H1 (cell line): ENCODE results near the gene RBM44. TPM values are rescaled to one million over a fixed set of nuclear protein-coding genes. Genes with fewer than 3 reads are reported as not detected.

Source experiments
- CTCF ChIA-PET: fragments of 300-600 bp; sonication (Branson Sonifier 250); formaldehyde crosslinking; loops from one replicate; lab custom pipeline; 2021; ENCODE audit not compliant: partially characterized antibody; lab: Charles Lee
- POLR2A ChIA-PET: fragments of 300-600 bp; sonication (Branson Sonifier 250); formaldehyde crosslinking; loops from one replicate; lab custom pipeline; 2021; ENCODE audit warnings: inconsistent platforms; ENCODE audit not compliant: partially characterized antibody; lab: Charles Lee
- DNase-seq, 2 experiments: peaks; one replicate each; pipeline versions ENCODE4 v3.0.0 to v3.0.0-alpha.2; 2010 to 2022; ENCODE audit warnings: low spot score in 2 of 2, low read depth in 1 of 2, mixed read lengths in 1 of 2
- FAIRE-seq: peaks from 2 replicates; lab custom pipeline; 2011; peaks lifted over from hg19 to GRCh38; lab: Jason Lieb, UNC
- H2AFZ ChIP-seq: 2 replicates; pipeline ENCODE4 v1.8.1; 2012; ENCODE audit warnings: low read length, inconsistent platforms
- H2AK5ac ChIP-seq: 2 replicates; pipeline ENCODE4 v1.6.1; 2013; ENCODE audit warnings: low read depth, low read length
- H2BK120ac ChIP-seq: replicated peaks from 2 replicates; pipeline ENCODE3; 2013; ENCODE audit warnings: low read depth, low read length, inconsistent platforms
- H2BK12ac ChIP-seq: 2 replicates; pipeline ENCODE4 v1.6.1; 2013; ENCODE audit warnings: low read depth, low read length
- H2BK15ac ChIP-seq: 2 replicates; pipeline ENCODE4 v1.6.1; 2013; ENCODE audit warnings: low read length
- H2BK20ac ChIP-seq: 2 replicates; pipeline ENCODE4 v1.6.1; 2013; ENCODE audit warnings: low read length
- H2BK5ac ChIP-seq: 2 replicates; pipeline ENCODE4 v1.6.1; 2013; ENCODE audit warnings: low read depth, low read length
- H3K14ac ChIP-seq: 2 replicates; pipeline ENCODE4 v1.6.1; 2013; ENCODE audit warnings: inconsistent platforms; ENCODE audit not compliant: insufficient read length
- H3K18ac ChIP-seq: 2 replicates; pipeline ENCODE4 v1.6.1; 2013; ENCODE audit warnings: low read length; ENCODE audit errors: extremely low read depth
- H3K23ac ChIP-seq: 2 replicates; pipeline ENCODE4 v1.6.1; 2013; ENCODE audit warnings: inconsistent platforms; ENCODE audit not compliant: insufficient read length
- H3K23me2 ChIP-seq: 2 replicates; pipeline ENCODE4 v1.6.1; 2013; ENCODE audit warnings: low read depth, low read length
- H3K27ac ChIP-seq: 2 replicates; pipeline ENCODE4 v1.6.1; 2011; ENCODE audit warnings: low read depth, low read length, inconsistent platforms
- H3K27me3 ChIP-seq, 4 experiments: replicated peaks in 1 of 4; 1 replicate in 1 of 4; 2 replicates in 3 of 4; pipeline versions ENCODE4 v1.6.1 to v1.8.1; 2011 to 2013; ENCODE audit warnings: low read length in 3 of 4, mild to moderate bottlenecking in 3 of 4, inconsistent platforms in 2 of 4, mixed read lengths in 2 of 4, moderate library complexity in 1 of 4; ENCODE audit not compliant: control insufficient read depth in 3 of 4, insufficient read depth in 3 of 4; ENCODE audit errors: extremely low read depth in 1 of 4
- H3K36me3 ChIP-seq, 4 experiments: 2 replicates each; pipeline versions ENCODE4 v1.6.1 to v1.8.1; 2011 to 2013; ENCODE audit warnings: mild to moderate bottlenecking in 4 of 4, low read length in 3 of 4, moderate library complexity in 2 of 4, control low read depth in 1 of 4, inconsistent platforms in 1 of 4; ENCODE audit not compliant: insufficient read depth in 4 of 4, control insufficient read depth in 2 of 4
- H3K4ac ChIP-seq: replicated peaks from 2 replicates; pipeline ENCODE3; 2013; ENCODE audit warnings: low read length, low read depth, mixed read lengths, inconsistent platforms; ENCODE audit not compliant: insufficient read length
- H3K4me1 ChIP-seq, 4 experiments: replicated peaks in 1 of 4; 1 replicate in 1 of 4; 2 replicates in 3 of 4; pipeline versions ENCODE4 v1.6.1 to v1.8.1; 2011 to 2013; ENCODE audit warnings: low read length in 3 of 4, inconsistent platforms in 2 of 4, mixed read lengths in 1 of 4; ENCODE audit not compliant: insufficient read depth in 4 of 4, control insufficient read depth in 3 of 4
- H3K4me2 ChIP-seq, 2 experiments: 2 replicates each; pipeline versions ENCODE4 v1.6.1 to v1.8.1; 2011 to 2013; ENCODE audit warnings: low read depth in 2 of 2, low read length in 2 of 2, control low read depth in 1 of 2, inconsistent platforms in 1 of 2, mild to moderate bottlenecking in 1 of 2; ENCODE audit not compliant: insufficient read depth in 1 of 2
- H3K4me3 ChIP-seq, 4 experiments: fragments of 200-600, 300-600 bp in 1 of 4; sonication (generic), shearing (Covaris generic), sonication (Bioruptor Twin) in 1 of 4; 2 replicates each; pipeline versions ENCODE4 v1.5.1 to v1.8.1; 2011 to 2016; ENCODE audit warnings: low read length in 4 of 4, low read depth in 3 of 4, control low read depth in 2 of 4, inconsistent platforms in 2 of 4, mild to moderate bottlenecking in 2 of 4, mixed read lengths in 1 of 4, moderate library complexity in 1 of 4; ENCODE audit not compliant: insufficient read depth in 2 of 4; ENCODE audit errors: extremely low read depth in 1 of 4
- H3K56ac ChIP-seq: replicated peaks from 2 replicates; pipeline ENCODE3; 2013; ENCODE audit warnings: low read depth, mild to moderate bottlenecking, mixed read lengths, low read length, inconsistent platforms; ENCODE audit not compliant: insufficient read length
- H3K79me1 ChIP-seq: 2 replicates; pipeline ENCODE4 v1.6.1; 2013; ENCODE audit warnings: low read depth, low read length, control low read depth
- H3K79me2 ChIP-seq, 2 experiments: 2 replicates each; pipeline versions ENCODE4 v1.6.1 to v1.8.1; 2012 to 2013; ENCODE audit warnings: low read length in 2 of 2, mild to moderate bottlenecking in 2 of 2, inconsistent platforms in 1 of 2; ENCODE audit not compliant: insufficient read depth in 2 of 2, control insufficient read depth in 1 of 2
- H3K9ac ChIP-seq, 4 experiments: replicated peaks in 1 of 4; 1 replicate in 1 of 4; 2 replicates in 3 of 4; pipeline versions ENCODE4 v1.6.1 to v1.8.1; 2011 to 2013; ENCODE audit warnings: low read depth in 3 of 4, low read length in 3 of 4, control low read depth in 2 of 4, mild to moderate bottlenecking in 2 of 4, moderate library complexity in 2 of 4, inconsistent platforms in 1 of 4; ENCODE audit errors: extremely low read depth in 1 of 4
- H3K9me3 ChIP-seq, 2 experiments: 2 replicates each; pipeline versions ENCODE4 v1.6.1 to v1.8.1; 2012 to 2013; ENCODE audit warnings: mild to moderate bottlenecking in 2 of 2, moderate library complexity in 2 of 2, control low read depth in 1 of 2, inconsistent platforms in 1 of 2, low read depth in 1 of 2, low read length in 1 of 2, mixed read lengths in 1 of 2; ENCODE audit not compliant: insufficient read depth in 2 of 2
- H4K20me1 ChIP-seq, 2 experiments: replicated peaks in 1 of 2; 2 replicates each; pipeline versions ENCODE3 to v1.8.1; 2011 to 2013; ENCODE audit warnings: inconsistent platforms in 2 of 2, low read length in 2 of 2, mild to moderate bottlenecking in 1 of 2; ENCODE audit not compliant: insufficient read depth in 2 of 2, control insufficient read depth in 1 of 2
- H4K5ac ChIP-seq: 2 replicates; pipeline ENCODE4 v1.6.1; 2013; ENCODE audit warnings: low read length, low read depth, mixed read lengths, inconsistent platforms; ENCODE audit not compliant: insufficient read length
- H4K8ac ChIP-seq: 2 replicates; pipeline ENCODE4 v1.8.0; 2013; ENCODE audit warnings: mild to moderate bottlenecking, moderate library complexity, low read length, inconsistent platforms; ENCODE audit not compliant: insufficient read depth; ENCODE audit errors: extremely low read depth
- H4K91ac ChIP-seq: replicated peaks from 2 replicates; pipeline ENCODE3; 2013; ENCODE audit warnings: low read length, mixed read lengths, inconsistent platforms; ENCODE audit not compliant: insufficient read length
- BRCA1 ChIP-seq: IDR thresholded peaks from 2 replicates; pipeline ENCODE4 v1.6.1; 2012; ENCODE audit warnings: low read depth, low read length, improper control_type of control experiment
- GTF2F1 ChIP-seq: IDR thresholded peaks from 2 replicates; pipeline ENCODE4 v1.6.1; 2012; ENCODE audit warnings: low read depth, low read length, improper control_type of control experiment, borderline replicate concordance
- JUN ChIP-seq: IDR thresholded peaks from 2 replicates; pipeline ENCODE4 v1.6.1; 2011; ENCODE audit warnings: low read depth, mild to moderate bottlenecking, improper control_type of control experiment, low read length
- JUND ChIP-seq: IDR thresholded peaks from 2 replicates; pipeline ENCODE4 v1.6.1; 2011; ENCODE audit warnings: mild to moderate bottlenecking, improper control_type of control experiment, low read length
- KDM1A ChIP-seq: fragments of 200-600, 300-600 bp; sonication (generic); IDR thresholded peaks from 2 replicates; pipeline ENCODE4 v1.7.1; 2016; ENCODE audit warnings: mild to moderate bottlenecking, low read length, borderline replicate concordance
- KDM5A ChIP-seq: fragments of 200-600 bp; IDR thresholded peaks from 2 replicates; pipeline ENCODE4 v1.7.1; 2012; ENCODE audit warnings: mild to moderate bottlenecking, low read length, inconsistent platforms, mixed read lengths
- NANOG ChIP-seq: IDR thresholded peaks from 2 replicates; pipeline ENCODE4 v1.6.1; 2011; ENCODE audit warnings: low read length, low read depth, mild to moderate bottlenecking, inconsistent platforms; ENCODE audit not compliant: insufficient read depth, poor library complexity, severe bottlenecking
- TBP ChIP-seq: IDR thresholded peaks from 2 replicates; pipeline ENCODE4 v1.6.1; 2011; ENCODE audit warnings: low read depth, low read length, improper control_type of control experiment
- TEAD4 ChIP-seq: IDR thresholded peaks from 2 replicates; pipeline ENCODE4 v1.6.1; 2012; ENCODE audit warnings: low read depth, low read length, inconsistent platforms, mixed read lengths
- WGBS, 2 experiments: shearing (Covaris generic) in 1 of 2; methylation state at CpG; one replicate each; pipeline versions ENCODE4 v1.1.6 to v1.1.7; 2013 to 2015; ENCODE audit warnings: low lambda C conversion rate in 2 of 2, mixed read lengths in 2 of 2, inconsistent platforms in 1 of 2, low coverage in 1 of 2, missing lambda C conversion rate in 1 of 2; ENCODE audit not compliant: insufficient replicate concordance in 2 of 2, insufficient coverage in 1 of 2, insufficient read length in 1 of 2; ENCODE audit errors: extremely low coverage in 1 of 2, missing lambda C conversion rate in 1 of 2; 5-methylcytosine and 5-hydroxymethylcytosine counted together
- polyA plus RNA-seq, 7 experiments: library from polyadenylated mRNA; depleted of rRNA in 3 of 7; stranded (reverse) in 5 of 7; unstranded in 2 of 7; fragments of >200 nt in 5 of 7; fragments of 200-250 nt in 2 of 7; gene quantifications; 1 replicate in 5 of 7; 2 replicates in 1 of 7; 4 replicates in 1 of 7; pipeline versions ENCODE4 v1.2.1 to v1.2.3, GENCODE V29; 2011 to 2013; ENCODE audit warnings: missing spikeins in 2 of 7, mixed read lengths in 2 of 7
- total RNA-seq: library from RNA; stranded (reverse); fragmentation: NEBNext Ultra II Directional; extraction: Animal tissue kit (Norgen Biotek cat#: 25700); gene quantifications from 2 replicates; pipeline ENCODE4 v1.2.1, GENCODE V29; 2021
- TF ChIP-seq, protein P1 (sequence below): IDR thresholded peaks from 2 replicates; pipeline ENCODE4 v1.6.1; 2012; ENCODE audit warnings: inconsistent platforms
- TF ChIP-seq, protein P2 (sequence below): IDR thresholded peaks from 2 replicates; pipeline ENCODE4 v1.6.1; 2011; ENCODE audit warnings: low read depth, mild to moderate bottlenecking, low read length; ENCODE audit not compliant: insufficient read depth

The RBM44 gene
- total and polyA plus RNA-seq, 2 of the 8 experiments (the other 6 are each of a cell fraction or from before 2014, with no cell fraction given) = 0.12 to 0.43 TPM

DNA sequence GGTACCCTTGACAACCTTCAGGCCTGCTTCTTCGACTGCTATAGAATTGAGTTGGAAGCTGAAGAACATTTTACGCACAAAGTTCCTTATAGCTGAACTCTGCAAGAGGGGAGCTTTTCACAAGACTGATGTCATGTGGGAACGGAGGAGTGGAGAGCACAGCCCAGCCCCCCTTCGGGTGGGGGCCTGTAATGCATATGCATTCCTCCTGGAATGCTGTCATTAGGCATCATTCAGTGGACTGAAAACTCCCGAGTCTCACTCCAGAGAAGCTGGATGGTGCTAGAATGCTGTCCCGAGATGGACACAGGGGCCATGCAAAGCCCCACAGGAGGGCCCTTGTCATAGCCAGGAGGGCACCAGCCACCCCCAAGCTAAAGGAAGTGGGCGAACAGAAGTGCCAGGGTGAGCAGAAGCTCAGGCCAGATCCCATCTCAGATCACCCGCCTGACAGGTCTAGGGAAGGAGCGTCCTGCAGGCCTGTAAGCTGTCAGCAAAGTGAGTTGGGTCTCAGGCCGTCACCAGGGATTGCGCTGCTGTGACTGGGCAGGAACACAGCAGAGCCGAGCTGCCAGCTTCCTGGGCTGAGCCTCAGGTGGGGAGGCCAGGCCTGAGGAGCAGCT is 43.8 kb upstream of the RBM44 start:
- CTCF ChIA-PET = interaction anchor here (0.6 to 2.8 kb wide), 9 partner anchors 9 to 908 kb away, joined by 3 to 17 read pairs (median 4); no protein-coding TSS in a partner anchor
- Histone ChIP-seq H3K4me1 (no peaks in the 10 kb centered on the region), H4K8ac (no peak overlapping the region), H4K5ac (no peak overlapping the region), H3K56ac (no peak overlapping the region), H2BK120ac (no peak overlapping the region), H3K23me2 (no peaks in the 10 kb centered on the region), H2BK5ac (peak overlapping the region; percentile 46; the same call in 1 of the 2 replicates), H3K27ac (no peak overlapping the region; the same call in 1 of the 2 replicates), H2BK20ac (no peak overlapping the region), H2AFZ (no peak overlapping the region), H3K23ac (no peak overlapping the region), H3K18ac (no peak overlapping the region), H3K79me2 (no peaks in the 10 kb centered on the region), H4K91ac (no peak overlapping the region), H3K4me3 (no peak overlapping the region), H3K27me3 (no peaks in the 10 kb centered on the region), H2BK15ac (no peak overlapping the region), H3K4ac (no peak overlapping the region), H3K9ac (no peak overlapping the region), H2BK12ac (no peak overlapping the region), H3K4me2 (no peak overlapping the region), H3K79me1 (no peaks in the 10 kb centered on the region), H3K36me3 (peaks cover 2 to 34% (median 13%) of the 10 kb centered on the region in 4 experiments; a peak in 6 of 8 replicates), H4K20me1 (no peaks in the 10 kb centered on the region), H3K14ac (no peak overlapping the region), H3K9me3 (no peaks in the 10 kb centered on the region), H2AK5ac (no peak overlapping the region)
- no peak for TF ChIP-seq GTF2F1
- no peak for TF ChIP-seq JUN
- TF ChIP-seq, protein P1, sequence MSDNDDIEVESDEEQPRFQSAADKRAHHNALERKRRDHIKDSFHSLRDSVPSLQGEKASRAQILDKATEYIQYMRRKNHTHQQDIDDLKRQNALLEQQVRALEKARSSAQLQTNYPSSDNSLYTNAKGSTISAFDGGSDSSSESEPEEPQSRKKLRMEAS = no peak
- TF ChIP-seq NANOG = no peak
- no peak for TF ChIP-seq JUND
- no peak for TF ChIP-seq KDM5A
- TF ChIP-seq TEAD4 = no peak
- TF ChIP-seq, protein P2, sequence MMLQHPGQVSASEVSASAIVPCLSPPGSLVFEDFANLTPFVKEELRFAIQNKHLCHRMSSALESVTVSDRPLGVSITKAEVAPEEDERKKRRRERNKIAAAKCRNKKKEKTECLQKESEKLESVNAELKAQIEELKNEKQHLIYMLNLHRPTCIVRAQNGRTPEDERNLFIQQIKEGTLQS = no peak
- no peak for TF ChIP-seq TBP
- no peak for TF ChIP-seq KDM1A
- no peak for TF ChIP-seq BRCA1
- 86% methylated on average over 12 of the region's 12 CpGs; no CpG with 5 or more reads in 1 of the 2 experiments for WGBS, 2 experiments
- POLR2A ChIA-PET = interaction anchor here (1.0 kb wide), 1 partner anchor 14 kb away, joined by 3 read pairs; no protein-coding TSS in a partner anchor
- FAIRE-seq (no peak), DNase-seq (no peak)
